ENCODE data around the gene SLC25A34. TPM values are rescaled to one million over a fixed set of nuclear protein-coding genes. Genes with fewer than 3 reads are reported as not detected.

The SLC25A34 gene
- polyA plus RNA-seq, 3 donors = 1.3 to 1.7 (median 1.4) TPM

GRCh38 chr1:15731735-15732685 lies 4.0 kb upstream of the SLC25A34 start:
- no peak for DNase-seq (ENCODE audit: low read depth in 3 of 3, low spot score in 2 of 3)

DNA sequence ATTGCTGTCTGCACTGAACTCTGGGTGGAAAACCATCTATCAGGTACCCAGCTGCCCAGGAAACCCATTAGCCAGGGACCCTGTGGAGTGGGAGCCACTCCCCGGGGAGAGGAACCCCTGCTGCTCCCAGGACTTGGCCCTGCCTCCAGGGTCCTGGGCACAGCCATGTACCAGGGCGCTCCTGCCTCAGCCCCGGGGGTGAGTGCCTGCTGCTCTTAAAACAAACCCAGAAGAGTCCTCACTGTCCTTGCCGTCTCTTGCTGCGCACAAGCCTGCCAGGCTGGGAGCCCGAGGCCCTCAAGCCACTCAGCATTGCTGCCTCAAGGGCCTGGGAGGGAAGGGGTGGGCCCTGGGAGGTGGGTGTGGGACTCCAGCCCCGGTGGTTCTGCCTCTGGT lies 3.4 kb upstream of the SLC25A34 start:
- DNase-seq (ENCODE audit: low read depth in 3 of 3, low spot score in 2 of 3) = no peak

DNA sequence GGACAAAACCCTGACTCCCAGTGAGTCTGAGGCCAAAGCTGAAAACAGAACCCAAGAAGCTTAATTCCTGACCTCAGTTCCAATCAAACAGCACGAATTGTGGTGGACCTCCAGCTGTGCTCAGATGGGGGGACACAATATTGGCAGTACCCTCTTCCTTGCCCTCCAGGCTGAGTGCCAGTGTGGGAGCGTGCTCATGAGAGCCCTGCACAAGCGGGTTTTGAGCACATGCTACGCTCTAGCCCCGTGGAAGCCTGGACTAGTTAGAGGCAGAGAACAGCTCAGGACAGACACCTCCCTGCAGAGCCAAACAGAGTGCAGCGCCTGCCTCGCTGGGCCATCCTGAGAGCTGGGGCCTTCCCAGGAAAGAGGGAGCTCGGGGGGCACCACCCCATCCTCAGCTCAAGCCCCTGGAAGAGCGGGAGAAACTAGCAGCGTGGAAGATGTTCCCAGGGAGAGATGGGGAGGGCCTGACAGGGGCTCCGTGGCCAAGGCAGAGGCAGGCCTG lies 2.8 kb upstream of the SLC25A34 start:
- DNase-seq (ENCODE audit: low read depth in 3 of 3, low spot score in 2 of 3) = no peak

DNA sequence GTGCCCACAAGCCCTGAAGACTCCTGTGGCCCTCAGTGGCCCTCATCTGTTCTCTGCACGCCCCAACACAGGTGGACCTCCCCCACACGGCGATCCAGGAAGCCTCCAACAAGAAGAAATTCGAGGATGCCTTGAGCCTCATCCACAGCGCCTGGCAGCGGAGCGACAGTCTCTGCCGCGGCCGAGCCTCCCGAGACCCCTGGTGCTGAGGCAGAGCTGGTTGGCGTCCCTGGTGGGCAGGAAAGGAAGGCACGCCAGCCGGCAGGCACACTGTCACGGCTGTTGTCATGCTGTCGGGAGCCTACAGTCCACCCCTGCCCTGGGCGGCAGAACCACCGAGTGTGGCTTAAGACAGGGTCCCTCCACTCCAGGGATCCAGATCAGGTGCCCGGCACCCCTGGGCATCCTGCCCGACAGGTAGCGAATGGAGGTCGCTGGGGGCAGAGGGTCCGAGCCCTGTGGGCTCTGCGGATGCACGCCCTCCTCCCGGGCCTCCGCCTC lies 2.3 kb upstream of the SLC25A34 start:
- no peak for DNase-seq (ENCODE audit: low read depth in 3 of 3, low spot score in 2 of 3)

- DNase-seq (ENCODE audit: low read depth in 3 of 3, low spot score in 2 of 3) = no peak
Observed at GRCh38 chr1:15734296-15734695, 1.8 kb upstream of the SLC25A34 start.

GRCh38 chr1:15734901-15735300 lies 1.2 kb upstream of the SLC25A34 start:
- no peak for DNase-seq (ENCODE audit: low read depth in 3 of 3, low spot score in 2 of 3)

- no peak for DNase-seq (ENCODE audit: low read depth in 3 of 3, low spot score in 2 of 3)
Observed at GRCh38 chr1:15735304-15736037, 587 bp upstream of the SLC25A34 start.

DNA sequence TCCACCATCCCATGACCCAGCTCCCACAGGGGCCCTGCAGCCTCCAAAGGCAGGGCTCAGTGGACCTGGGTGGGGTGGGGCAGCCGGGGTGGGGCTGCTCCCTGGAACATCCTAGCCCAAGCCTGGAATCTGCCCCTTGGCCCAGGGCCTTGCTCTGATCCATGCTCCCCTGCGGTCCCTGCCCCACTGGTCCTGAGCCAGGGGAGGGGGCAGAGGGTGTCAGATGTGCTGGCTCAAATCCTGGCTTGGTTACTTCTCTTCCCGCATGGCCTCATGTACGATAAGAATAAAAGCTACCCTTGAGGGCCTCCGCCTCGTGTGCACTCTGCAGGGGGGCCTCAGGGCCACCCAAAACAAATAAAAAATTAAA lies 819 bp downstream of the SLC25A34 start:
- no peak for DNase-seq (ENCODE audit: low read depth in 3 of 3, low spot score in 2 of 3)

DNA sequence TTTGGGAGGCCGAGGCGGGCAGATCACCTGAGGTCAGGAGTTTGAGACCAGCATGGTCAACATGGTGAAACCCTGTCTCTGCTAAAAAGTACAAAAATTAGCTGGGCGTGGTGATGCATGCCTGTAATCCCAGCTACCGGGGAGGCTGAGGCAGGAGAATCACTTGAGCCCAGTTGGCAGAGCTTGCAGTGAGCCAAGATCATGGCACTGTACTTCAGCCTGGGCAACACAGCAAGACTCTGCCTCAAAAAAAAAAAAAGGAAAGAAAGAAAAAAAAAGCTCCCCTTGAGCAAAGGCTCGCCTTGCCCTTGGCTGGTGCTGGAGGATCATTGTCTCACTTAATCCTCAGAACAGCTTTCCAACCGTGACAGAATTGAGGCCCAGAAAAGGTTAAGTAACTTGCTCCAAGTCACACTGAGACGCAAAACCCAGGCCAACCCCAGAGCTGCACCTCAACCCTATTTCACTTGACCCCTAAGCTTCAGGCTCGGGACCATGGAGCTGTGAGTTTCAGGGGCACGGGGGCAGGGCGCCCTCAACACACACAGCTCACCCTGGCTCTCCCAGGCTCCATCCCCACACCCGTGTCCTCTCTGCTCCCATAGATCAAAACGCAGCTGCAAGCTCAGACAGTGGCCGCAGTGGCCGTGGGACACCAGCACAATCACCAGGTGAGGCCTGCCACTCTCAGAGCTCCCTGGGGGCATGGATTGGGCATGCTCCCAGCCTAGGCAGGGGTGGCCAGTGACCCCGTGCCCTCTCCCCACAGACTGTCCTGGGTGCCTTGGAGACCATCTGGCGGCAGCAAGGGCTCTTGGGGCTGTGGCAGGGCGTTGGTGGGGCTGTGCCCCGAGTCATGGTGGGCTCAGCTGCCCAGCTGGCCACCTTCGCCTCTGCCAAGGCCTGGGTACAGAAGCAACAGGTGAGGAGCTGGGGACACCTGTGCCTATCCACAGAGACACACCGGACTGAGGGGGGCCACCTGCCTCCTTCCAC lies 1.6 kb downstream of the SLC25A34 start:
- no peak for DNase-seq (ENCODE audit: low read depth in 3 of 3, low spot score in 2 of 3)

- DNase-seq (ENCODE audit: low read depth in 3 of 3, low spot score in 2 of 3) = no peak
Observed at GRCh38 chr1:15738416-15739113, 2.5 kb downstream of the SLC25A34 start.

DNA sequence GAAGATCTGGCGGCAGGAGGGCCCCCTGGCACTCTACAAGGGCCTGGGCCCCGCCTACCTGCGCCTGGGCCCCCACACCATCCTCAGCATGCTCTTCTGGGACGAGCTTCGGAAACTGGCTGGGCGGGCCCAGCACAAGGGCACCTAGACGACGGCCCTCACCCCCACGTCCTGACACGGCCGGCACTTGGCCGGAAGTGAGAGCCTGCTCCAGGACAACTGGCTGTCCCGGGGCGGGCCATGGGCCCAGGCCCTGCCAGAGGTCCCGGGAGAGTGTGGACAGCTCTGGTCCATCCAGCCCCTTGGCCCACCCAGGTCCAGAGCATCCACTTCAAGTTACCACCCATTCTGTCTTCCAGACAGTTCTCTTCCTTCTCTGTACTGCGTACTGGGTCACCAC lies 3.2 kb downstream of the SLC25A34 start:
- DNase-seq (ENCODE audit: low read depth in 3 of 3, low spot score in 2 of 3) = no peak

GRCh38 chr1:15739745-15740144 lies 3.7 kb downstream of the SLC25A34 start:
- DNase-seq (ENCODE audit: low read depth in 3 of 3, low spot score in 2 of 3) = no peak

GRCh38 chr1:15740924-15741850 lies 5.1 kb downstream of the SLC25A34 start:
- peak in 1 of 3 donors; percentile 68 for DNase-seq (ENCODE audit: low read depth in 3 of 3, low spot score in 2 of 3)

GRCh38 chr1:15742339-15742801 lies 6.3 kb downstream of the SLC25A34 start, which contains the start of gene TMEM82:
TSS of gene TMEM82 (plus strand) at chr1:15742499. CDS start at chr1:15742560, 61 bp downstream.
- no peak for DNase-seq (ENCODE audit: low read depth in 3 of 3, low spot score in 2 of 3)

DNA sequence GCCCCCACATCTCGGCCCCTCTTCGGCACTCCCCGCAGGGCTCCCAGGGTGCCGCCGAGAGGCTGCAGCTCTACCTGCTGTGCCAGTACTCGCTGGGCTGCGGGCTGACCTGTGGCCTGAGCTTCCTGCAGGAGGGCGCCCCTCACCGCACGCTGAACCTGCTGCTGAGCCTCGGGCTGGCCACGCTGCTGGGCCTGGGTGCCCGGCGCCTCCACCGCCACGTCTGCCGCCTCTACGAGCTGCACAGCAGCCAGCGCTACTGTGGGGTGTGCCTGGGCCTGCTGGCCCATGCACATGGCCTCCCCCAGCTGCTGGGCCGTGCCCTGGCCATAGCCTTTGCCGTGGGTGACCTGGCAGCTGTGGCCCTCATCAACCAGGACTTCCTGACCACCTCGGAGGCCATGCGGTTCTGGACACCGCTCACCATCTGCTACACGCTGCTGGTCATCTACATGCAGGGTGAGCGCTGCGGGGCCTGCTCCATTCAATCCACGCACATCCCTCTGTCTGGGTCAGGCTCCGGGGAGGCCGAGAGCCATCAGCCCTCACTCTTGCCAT lies 8.1 kb downstream of the SLC25A34 start:
- DNase-seq (ENCODE audit: low read depth in 3 of 3, low spot score in 2 of 3) = no peak

- no peak for DNase-seq (ENCODE audit: low read depth in 3 of 3, low spot score in 2 of 3)
Observed at GRCh38 chr1:15747378-15747777, 11.3 kb downstream of the SLC25A34 start.

GRCh38 chr1:15748264-15748663 lies 12.2 kb downstream of the SLC25A34 start:
- no peak for DNase-seq (ENCODE audit: low read depth in 3 of 3, low spot score in 2 of 3)

Data from right renal cortex interstitium (tissue), 3 donors.